ENCODE data around the gene RNF14. TPM values are rescaled to one million over a fixed set of nuclear protein-coding genes. Genes with fewer than 3 reads are reported as not detected.

RNF14 gene
- total and polyA plus RNA-seq, 9 of the 15 experiments (the other 6 are each of a cell fraction or from before 2014, with no cell fraction given), result 36.3 to 140 (median 75.1) TPM

- no peak for TF ChIP-seq GABPB1 (CRISPR knock-in tag; IDR thresholded peaks at IDR 0.05)
- TF ChIP-seq ZNF584 (CRISPR knock-in tag; IDR thresholded peaks at IDR 0.05; ENCODE audit: low read depth), result peak; percentile 71; the same call in 1 of the 2 replicates
- TF ChIP-seq NELFE (IDR thresholded peaks at IDR 0.05; ENCODE audit: insufficient read depth, insufficient read length), result no peak
- TF ChIP-seq PTBP1 (IDR thresholded peaks at IDR 0.05; ENCODE audit: low read depth, low read length), result no peak
- no peak for TF ChIP-seq SIN3B (IDR thresholded peaks at IDR 0.05; ENCODE audit: low read depth)
- TF ChIP-seq TRIM24 (IDR thresholded peaks at IDR 0.05), result peak; percentile 49 to 63; a peak in 2 of 4 replicates
- TF ChIP-seq, protein P1, sequence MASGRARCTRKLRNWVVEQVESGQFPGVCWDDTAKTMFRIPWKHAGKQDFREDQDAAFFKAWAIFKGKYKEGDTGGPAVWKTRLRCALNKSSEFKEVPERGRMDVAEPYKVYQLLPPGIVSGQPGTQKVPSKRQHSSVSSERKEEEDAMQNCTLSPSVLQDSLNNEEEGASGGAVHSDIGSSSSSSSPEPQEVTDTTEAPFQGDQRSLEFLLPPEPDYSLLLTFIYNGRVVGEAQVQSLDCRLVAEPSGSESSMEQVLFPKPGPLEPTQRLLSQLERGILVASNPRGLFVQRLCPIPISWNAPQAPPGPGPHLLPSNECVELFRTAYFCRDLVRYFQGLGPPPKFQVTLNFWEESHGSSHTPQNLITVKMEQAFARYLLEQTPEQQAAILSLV (tag; IDR thresholded peaks at IDR 0.05), result no peak
- TF ChIP-seq CBX3 (IDR thresholded peaks at IDR 0.05; ENCODE audit: borderline replicate concordance in 1 of 2, low read length in 2 of 2), result no peak
- no peak for TF ChIP-seq KHSRP (IDR thresholded peaks at IDR 0.05)
- TF ChIP-seq TCF15 (CRISPR knock-in tag; IDR thresholded peaks at IDR 0.05), result no peak
- TF ChIP-seq MIER1 (IDR thresholded peaks at IDR 0.05; ENCODE audit: low read depth), result no peak
- TF ChIP-seq PRPF4 (IDR thresholded peaks at IDR 0.05; ENCODE audit: insufficient read depth, low read depth, low read length, poor library complexity, severe bottlenecking), result no peak
- TF ChIP-seq ZBTB33 (CRISPR knock-in tag; IDR thresholded peaks at IDR 0.05), result peak; percentile 87
- TF ChIP-seq RERE (CRISPR knock-in tag; IDR thresholded peaks at IDR 0.05; ENCODE audit: borderline replicate concordance), result no peak
- no peak for TF ChIP-seq ZNF347 (CRISPR knock-in tag; IDR thresholded peaks at IDR 0.05; ENCODE audit: low read depth)
- no peak for TF ChIP-seq KLF1 (tag; IDR thresholded peaks at IDR 0.05)
- no peak for TF ChIP-seq BRF1 (IDR thresholded peaks at IDR 0.05; ENCODE audit: borderline replicate concordance, extremely low read depth, insufficient read length)
- TF ChIP-seq HDAC8 (tag; IDR thresholded peaks at IDR 0.05), result no peak
- TF ChIP-seq NONO (IDR thresholded peaks at IDR 0.05; ENCODE audit: low read depth in 2 of 2, low read length in 1 of 2), result no peak
Measured at GRCh38 chr5:141957367-141957996, 11.4 kb upstream of the RNF14 start (continued).

Measured in K562 (cell line).